Measurements from ENCODE around the gene F11R.

Gene F11R

GRCh38 chr1:160950657-160951056, 70.3 kb downstream of the F11R start (continued):
- TF ChIP-seq ZSCAN30 (tag by site-specific recombination; IDR thresholded peaks at IDR 0.05) (no peak), KLF8 (tag by site-specific recombination; IDR thresholded peaks at IDR 0.05) (no peak), ZNF335 (tag by site-specific recombination; conservative IDR thresholded peaks at IDR 0.05) (no peak), GLI2 (tag by site-specific recombination; IDR thresholded peaks at IDR 0.05; ENCODE audit: borderline replicate concordance, low read depth) (no peak), ZNF707 (tag by site-specific recombination; IDR thresholded peaks at IDR 0.05) (no peak)
- TF ChIP-seq, protein P1, sequence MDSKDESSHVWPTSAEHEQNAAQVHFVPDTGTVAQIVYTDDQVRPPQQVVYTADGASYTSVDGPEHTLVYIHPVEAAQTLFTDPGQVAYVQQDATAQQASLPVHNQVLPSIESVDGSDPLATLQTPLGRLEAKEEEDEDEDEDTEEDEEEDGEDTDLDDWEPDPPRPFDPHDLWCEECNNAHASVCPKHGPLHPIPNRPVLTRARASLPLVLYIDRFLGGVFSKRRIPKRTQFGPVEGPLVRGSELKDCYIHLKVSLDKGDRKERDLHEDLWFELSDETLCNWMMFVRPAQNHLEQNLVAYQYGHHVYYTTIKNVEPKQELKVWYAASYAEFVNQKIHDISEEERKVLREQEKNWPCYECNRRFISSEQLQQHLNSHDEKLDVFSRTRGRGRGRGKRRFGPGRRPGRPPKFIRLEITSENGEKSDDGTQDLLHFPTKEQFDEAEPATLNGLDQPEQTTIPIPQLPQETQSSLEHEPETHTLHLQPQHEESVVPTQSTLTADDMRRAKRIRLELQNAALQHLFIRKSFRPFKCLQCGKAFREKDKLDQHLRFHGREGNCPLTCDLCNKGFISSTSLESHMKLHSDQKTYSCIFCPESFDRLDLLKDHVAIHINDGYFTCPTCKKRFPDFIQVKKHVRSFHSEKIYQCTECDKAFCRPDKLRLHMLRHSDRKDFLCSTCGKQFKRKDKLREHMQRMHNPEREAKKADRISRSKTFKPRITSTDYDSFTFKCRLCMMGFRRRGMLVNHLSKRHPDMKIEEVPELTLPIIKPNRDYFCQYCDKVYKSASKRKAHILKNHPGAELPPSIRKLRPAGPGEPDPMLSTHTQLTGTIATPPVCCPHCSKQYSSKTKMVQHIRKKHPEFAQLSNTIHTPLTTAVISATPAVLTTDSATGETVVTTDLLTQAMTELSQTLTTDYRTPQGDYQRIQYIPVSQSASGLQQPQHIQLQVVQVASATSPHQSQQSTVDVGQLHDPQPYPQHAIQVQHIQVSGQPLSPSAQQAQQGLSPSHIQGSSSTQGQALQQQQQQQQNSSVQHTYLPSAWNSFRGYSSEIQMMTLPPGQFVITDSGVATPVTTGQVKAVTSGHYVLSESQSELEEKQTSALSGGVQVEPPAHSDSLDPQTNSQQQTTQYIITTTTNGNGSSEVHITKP (tag by site-specific recombination; IDR thresholded peaks at IDR 0.05): no peak
- TF ChIP-seq, protein P2, sequence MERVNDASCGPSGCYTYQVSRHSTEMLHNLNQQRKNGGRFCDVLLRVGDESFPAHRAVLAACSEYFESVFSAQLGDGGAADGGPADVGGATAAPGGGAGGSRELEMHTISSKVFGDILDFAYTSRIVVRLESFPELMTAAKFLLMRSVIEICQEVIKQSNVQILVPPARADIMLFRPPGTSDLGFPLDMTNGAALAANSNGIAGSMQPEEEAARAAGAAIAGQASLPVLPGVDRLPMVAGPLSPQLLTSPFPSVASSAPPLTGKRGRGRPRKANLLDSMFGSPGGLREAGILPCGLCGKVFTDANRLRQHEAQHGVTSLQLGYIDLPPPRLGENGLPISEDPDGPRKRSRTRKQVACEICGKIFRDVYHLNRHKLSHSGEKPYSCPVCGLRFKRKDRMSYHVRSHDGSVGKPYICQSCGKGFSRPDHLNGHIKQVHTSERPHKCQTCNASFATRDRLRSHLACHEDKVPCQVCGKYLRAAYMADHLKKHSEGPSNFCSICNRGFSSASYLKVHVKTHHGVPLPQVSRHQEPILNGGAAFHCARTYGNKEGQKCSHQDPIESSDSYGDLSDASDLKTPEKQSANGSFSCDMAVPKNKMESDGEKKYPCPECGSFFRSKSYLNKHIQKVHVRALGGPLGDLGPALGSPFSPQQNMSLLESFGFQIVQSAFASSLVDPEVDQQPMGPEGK (tag by site-specific recombination; IDR thresholded peaks at IDR 0.05): no peak

GRCh38 chr1:160949881-160950280, 71.1 kb downstream of the F11R start:
- TF ChIP-seq ZNF394 (tag by site-specific recombination; IDR thresholded peaks at IDR 0.05; ENCODE audit: borderline replicate concordance): no peak
- TF ChIP-seq, protein P3, sequence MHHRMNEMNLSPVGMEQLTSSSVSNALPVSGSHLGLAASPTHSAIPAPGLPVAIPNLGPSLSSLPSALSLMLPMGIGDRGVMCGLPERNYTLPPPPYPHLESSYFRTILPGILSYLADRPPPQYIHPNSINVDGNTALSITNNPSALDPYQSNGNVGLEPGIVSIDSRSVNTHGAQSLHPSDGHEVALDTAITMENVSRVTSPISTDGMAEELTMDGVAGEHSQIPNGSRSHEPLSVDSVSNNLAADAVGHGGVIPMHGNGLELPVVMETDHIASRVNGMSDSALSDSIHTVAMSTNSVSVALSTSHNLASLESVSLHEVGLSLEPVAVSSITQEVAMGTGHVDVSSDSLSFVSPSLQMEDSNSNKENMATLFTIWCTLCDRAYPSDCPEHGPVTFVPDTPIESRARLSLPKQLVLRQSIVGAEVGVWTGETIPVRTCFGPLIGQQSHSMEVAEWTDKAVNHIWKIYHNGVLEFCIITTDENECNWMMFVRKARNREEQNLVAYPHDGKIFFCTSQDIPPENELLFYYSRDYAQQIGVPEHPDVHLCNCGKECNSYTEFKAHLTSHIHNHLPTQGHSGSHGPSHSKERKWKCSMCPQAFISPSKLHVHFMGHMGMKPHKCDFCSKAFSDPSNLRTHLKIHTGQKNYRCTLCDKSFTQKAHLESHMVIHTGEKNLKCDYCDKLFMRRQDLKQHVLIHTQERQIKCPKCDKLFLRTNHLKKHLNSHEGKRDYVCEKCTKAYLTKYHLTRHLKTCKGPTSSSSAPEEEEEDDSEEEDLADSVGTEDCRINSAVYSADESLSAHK (tag by site-specific recombination; IDR thresholded peaks at IDR 0.05): no peak
- TF ChIP-seq ZNF596 (tag by site-specific recombination; IDR thresholded peaks at IDR 0.05): no peak
- no peak for TF ChIP-seq BCL11A (tag by site-specific recombination; IDR thresholded peaks at IDR 0.05; ENCODE audit: low read depth)
- TF ChIP-seq OSR2 (tag by site-specific recombination; IDR thresholded peaks at IDR 0.05): no peak
- no peak for TF ChIP-seq ZNF2 (tag by site-specific recombination; IDR thresholded peaks at IDR 0.05)
- TF ChIP-seq, protein P1 (tag by site-specific recombination; IDR thresholded peaks at IDR 0.05): no peak
- TF ChIP-seq, protein P4, sequence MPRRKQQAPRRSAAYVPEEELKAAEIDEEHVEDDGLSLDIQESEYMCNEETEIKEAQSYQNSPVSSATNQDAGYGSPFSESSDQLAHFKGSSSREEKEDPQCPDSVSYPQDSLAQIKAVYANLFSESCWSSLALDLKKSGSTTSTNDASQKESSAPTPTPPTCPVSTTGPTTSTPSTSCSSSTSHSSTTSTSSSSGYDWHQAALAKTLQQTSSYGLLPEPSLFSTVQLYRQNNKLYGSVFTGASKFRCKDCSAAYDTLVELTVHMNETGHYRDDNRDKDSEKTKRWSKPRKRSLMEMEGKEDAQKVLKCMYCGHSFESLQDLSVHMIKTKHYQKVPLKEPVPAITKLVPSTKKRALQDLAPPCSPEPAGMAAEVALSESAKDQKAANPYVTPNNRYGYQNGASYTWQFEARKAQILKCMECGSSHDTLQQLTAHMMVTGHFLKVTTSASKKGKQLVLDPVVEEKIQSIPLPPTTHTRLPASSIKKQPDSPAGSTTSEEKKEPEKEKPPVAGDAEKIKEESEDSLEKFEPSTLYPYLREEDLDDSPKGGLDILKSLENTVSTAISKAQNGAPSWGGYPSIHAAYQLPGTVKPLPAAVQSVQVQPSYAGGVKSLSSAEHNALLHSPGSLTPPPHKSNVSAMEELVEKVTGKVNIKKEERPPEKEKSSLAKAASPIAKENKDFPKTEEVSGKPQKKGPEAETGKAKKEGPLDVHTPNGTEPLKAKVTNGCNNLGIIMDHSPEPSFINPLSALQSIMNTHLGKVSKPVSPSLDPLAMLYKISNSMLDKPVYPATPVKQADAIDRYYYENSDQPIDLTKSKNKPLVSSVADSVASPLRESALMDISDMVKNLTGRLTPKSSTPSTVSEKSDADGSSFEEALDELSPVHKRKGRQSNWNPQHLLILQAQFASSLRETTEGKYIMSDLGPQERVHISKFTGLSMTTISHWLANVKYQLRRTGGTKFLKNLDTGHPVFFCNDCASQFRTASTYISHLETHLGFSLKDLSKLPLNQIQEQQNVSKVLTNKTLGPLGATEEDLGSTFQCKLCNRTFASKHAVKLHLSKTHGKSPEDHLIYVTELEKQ (tag by site-specific recombination; IDR thresholded peaks at IDR 0.05; ENCODE audit: borderline replicate concordance): no peak
- TF ChIP-seq ZNF140 (tag by site-specific recombination; IDR thresholded peaks at IDR 0.05): no peak
- no peak for TF ChIP-seq ZNF677 (tag by site-specific recombination; IDR thresholded peaks at IDR 0.05)
- no peak for TF ChIP-seq ZNF555 (tag by site-specific recombination; conservative IDR thresholded peaks at IDR 0.05)
- no peak for TF ChIP-seq ZNF184 (tag by site-specific recombination; IDR thresholded peaks at IDR 0.05)
- TF ChIP-seq ZNF423 (tag by site-specific recombination; IDR thresholded peaks at IDR 0.05): no peak
- Histone ChIP-seq H3K36me3 (ENCODE audit: control insufficient read depth in 2 of 2, insufficient read depth in 1 of 2, low read length in 2 of 2) (no peaks in the 10 kb centered on the region), H3K9me3 (ENCODE audit: control insufficient read depth, insufficient read depth, low read depth, low read length) (no peaks in the 10 kb centered on the region), H3K4me1 (ENCODE audit: control insufficient read depth, insufficient read depth, low read length) (no peaks in the 10 kb centered on the region), H3K4me3 (ENCODE audit: low read depth, low read length) (no peak overlapping the region), H3K27ac (ENCODE audit: extremely low read depth, low read depth, low read length) (no peak overlapping the region)
- ChIA-PET POLR2A (no interaction called here), CTCF (interaction anchor here (0.6 to 6.7 kb wide), 5 partner anchors 10 to 201 kb away, joined by 3 to 132 read pairs (median 5); no protein-coding TSS in a partner anchor)
